ENCODE results near the gene TMEM151B.

TMEM151B gene

GRCh38 chr6:44267252-44267651 lies 3.0 kb upstream of the TMEM151B start:
- H3K27ac ChIP-seq = no peak overlapping the region
- no peak for DNase-seq (ENCODE audit: low spot score)
- TF ChIP-seq, protein P1, sequence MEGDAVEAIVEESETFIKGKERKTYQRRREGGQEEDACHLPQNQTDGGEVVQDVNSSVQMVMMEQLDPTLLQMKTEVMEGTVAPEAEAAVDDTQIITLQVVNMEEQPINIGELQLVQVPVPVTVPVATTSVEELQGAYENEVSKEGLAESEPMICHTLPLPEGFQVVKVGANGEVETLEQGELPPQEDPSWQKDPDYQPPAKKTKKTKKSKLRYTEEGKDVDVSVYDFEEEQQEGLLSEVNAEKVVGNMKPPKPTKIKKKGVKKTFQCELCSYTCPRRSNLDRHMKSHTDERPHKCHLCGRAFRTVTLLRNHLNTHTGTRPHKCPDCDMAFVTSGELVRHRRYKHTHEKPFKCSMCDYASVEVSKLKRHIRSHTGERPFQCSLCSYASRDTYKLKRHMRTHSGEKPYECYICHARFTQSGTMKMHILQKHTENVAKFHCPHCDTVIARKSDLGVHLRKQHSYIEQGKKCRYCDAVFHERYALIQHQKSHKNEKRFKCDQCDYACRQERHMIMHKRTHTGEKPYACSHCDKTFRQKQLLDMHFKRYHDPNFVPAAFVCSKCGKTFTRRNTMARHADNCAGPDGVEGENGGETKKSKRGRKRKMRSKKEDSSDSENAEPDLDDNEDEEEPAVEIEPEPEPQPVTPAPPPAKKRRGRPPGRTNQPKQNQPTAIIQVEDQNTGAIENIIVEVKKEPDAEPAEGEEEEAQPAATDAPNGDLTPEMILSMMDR (conservative IDR thresholded peaks at IDR 0.05; ENCODE audit: low read depth) = no peak
- POLR2A ChIA-PET (ENCODE audit: low non-redundant PET) = interaction anchor here (0.6 kb wide), 1 partner anchor 134 kb away, joined by 3 read pairs; no protein-coding TSS in a partner anchor
- CTCF ChIA-PET = interaction anchor here (0.6 to 3.8 kb wide), 7 partner anchors 9 to 117 kb away, joined by 3 to 48 read pairs (median 3); partner anchors contain the start of gene SLC35B2

DNA sequence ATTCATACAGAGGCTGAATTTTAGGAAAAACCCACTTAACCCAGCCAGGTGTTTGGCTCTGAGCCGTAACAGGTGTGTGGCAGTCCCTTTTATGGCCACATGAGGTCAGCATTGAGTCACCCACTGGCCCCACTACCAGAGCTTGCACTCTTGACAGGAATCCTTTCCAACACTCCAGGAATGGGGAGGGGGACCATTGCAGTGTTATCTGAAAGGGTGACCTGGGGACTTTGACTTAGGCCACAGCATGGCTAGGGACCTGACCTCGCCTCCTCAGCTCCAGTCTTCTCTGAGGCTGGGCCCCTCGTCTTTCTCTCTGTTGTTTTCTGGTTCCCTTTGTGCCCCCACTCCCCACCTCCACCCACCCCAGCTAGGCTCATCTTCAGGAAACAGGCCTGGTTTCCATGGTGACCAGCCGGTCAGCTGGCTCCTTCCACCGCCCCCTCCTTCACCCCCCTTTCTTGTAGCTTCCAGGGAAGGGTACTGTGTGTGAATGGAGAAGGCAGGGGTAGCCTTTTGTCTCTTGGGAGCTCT lies 2.1 kb upstream of the TMEM151B start:
- CTCF ChIA-PET = interaction anchor here (0.5 to 3.8 kb wide), 17 partner anchors 8 to 187 kb away, joined by 3 to 48 read pairs (median 4); partner anchors contain the start of genes AARS2 and SPATS1
- H3K27ac ChIP-seq = no peak overlapping the region
- TF ChIP-seq, protein P1 (conservative IDR thresholded peaks at IDR 0.05; ENCODE audit: low read depth) = peak; percentile 93
- peak; percentile 61 for DNase-seq (ENCODE audit: low spot score)
- POLR2A ChIA-PET (ENCODE audit: low non-redundant PET) = no interaction called here

DNA sequence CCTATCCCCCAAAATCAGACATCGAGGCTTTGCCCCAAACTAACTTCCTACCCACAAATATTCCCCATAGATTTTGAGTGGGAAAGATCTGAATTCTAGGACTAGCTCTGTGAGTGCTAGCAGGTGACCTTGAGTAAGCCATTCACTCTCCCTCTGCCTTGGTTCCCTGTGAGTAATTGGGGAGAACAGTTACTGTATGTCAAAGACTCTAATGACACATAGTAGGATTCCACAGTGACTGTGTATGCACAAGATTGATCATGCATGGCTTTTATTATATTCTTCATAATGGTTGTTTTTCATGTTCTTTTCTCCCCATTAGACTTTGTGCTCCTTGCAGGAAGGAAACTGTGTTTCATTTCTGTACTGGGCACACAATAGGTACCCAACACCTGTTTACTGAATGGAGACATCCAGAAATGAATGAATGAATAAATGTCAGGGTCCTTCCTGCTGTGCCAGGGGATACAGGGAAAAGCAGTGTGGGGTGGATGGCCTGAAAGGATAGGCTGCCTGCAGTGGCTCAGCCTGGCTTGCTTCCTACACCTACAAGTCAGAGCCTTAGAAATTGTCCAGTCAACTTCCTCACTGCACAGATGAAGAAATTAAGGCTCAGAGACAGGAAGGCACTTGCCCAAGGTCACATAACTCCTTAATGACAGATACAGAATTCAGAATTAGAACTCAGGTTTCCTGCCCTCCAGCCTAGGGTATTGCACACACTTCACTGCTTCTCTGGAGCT lies 901 bp upstream of the TMEM151B start:
- POLR2A ChIA-PET (ENCODE audit: low non-redundant PET) = interaction anchor here (0.6 kb wide), 1 partner anchor 361 kb away, joined by 3 read pairs; no protein-coding TSS in a partner anchor

DNA sequence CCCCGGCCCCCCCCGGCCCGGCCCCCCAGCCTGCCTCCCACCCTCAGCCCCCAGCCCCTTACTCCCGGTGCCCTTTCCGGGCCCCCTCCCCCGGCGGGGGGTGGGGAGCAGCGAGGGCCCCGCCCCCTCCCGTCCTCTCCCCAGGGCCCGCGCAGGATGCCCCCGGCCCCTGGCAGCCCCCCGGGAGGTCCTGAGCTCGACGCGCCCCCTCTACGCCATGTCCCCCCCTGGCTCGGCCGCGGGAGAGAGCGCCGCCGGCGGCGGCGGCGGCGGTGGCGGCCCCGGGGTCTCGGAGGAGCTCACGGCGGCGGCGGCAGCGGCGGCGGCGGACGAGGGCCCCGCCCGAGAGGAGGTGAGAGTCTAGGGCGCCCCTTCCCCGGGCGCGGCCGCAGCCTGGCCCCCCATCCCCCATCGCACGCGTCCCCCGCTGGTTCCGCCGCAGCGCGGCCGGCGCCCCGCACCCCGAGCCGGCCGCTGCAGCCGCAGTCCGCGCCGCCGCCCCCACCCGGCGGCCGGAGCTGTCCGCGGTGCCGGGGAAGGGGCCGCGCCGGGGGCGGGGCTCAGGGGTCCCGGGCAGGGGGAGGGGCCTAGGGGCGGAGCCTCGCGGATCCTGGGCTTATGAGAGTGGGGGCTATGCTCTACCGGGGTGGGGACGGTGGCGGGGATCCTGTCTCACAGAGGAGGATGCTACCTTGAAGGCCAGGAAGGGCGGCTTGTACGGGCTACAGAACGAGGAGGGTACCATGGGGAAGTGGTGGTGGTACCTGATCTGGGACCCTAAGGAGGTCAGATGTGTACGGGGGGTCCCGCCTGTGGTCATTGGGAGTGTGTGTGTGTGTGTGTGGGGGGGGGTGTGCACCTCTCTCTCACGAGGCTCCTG lies 516 bp downstream of the TMEM151B start:
- TF ChIP-seq, protein P1 (conservative IDR thresholded peaks at IDR 0.05; ENCODE audit: low read depth) = no peak
- POLR2A ChIA-PET (ENCODE audit: low non-redundant PET) = no interaction called here
- H3K27ac ChIP-seq = no peak overlapping the region
- CTCF ChIA-PET = interaction anchor here (0.5 to 2.3 kb wide), 5 partner anchors 23 to 190 kb away, joined by 3 to 7 read pairs (median 5); partner anchors contain the start of gene AARS2
- DNase-seq (ENCODE audit: low spot score) = no peak

More for the DNA sequence above, 901 bp upstream of the TMEM151B start:
- TF ChIP-seq, protein P1 (conservative IDR thresholded peaks at IDR 0.05; ENCODE audit: low read depth) = no peak
- DNase-seq (ENCODE audit: low spot score) = no peak
- H3K27ac ChIP-seq = no peak overlapping the region
- CTCF ChIA-PET = interaction anchor here (1.3 to 3.8 kb wide), 4 partner anchors 9 to 69 kb away, joined by 3 to 48 read pairs (median 6); partner anchors contain the start of gene AARS2

- DNase-seq (ENCODE audit: low spot score) = no peak
- TF ChIP-seq, protein P1 (conservative IDR thresholded peaks at IDR 0.05; ENCODE audit: low read depth) = no peak
- ChIA-PET POLR2A (ENCODE audit: low non-redundant PET) (no interaction called here), CTCF (interaction anchor here (1.2 to 2.3 kb wide), 2 partner anchors 24 to 41 kb away, joined by 5 to 7 read pairs; partner anchors contain the start of gene AARS2)
- no peak overlapping the region for H3K27ac ChIP-seq
Measured at GRCh38 chr6:44271406-44271723, 1.1 kb downstream of the TMEM151B start.

GRCh38 chr6:44271914-44272313 lies 1.7 kb downstream of the TMEM151B start:
- POLR2A ChIA-PET (ENCODE audit: low non-redundant PET) = no interaction called here
- H3K27ac ChIP-seq = no peak overlapping the region
- no peak for DNase-seq (ENCODE audit: low spot score)
- CTCF ChIA-PET = no interaction called here
- TF ChIP-seq, protein P1 (conservative IDR thresholded peaks at IDR 0.05; ENCODE audit: low read depth) = no peak

Measured in RWPE1 (cell line).